RWPE2 (cell line): Measurements from ENCODE around the gene GKN2.
A peak's percentile ranks its signal among the peaks of the same experiment; 100 is the strongest.

Experiments
- ATAC-seq: fragments of 200-7000 bp; cut with Tn5 transposase; 3 replicates; pipeline ENCODE4 v1.9.1; 2021; ENCODE audit warnings: low read depth
- DNase-seq: peaks from one replicate; pipeline ENCODE4 v3.0.0-alpha.2; 2020; ENCODE audit warnings: low spot score
- H3K27ac ChIP-seq: fragments of 450-650 bp; 2 replicates; pipeline ENCODE4 v1.5.1; 2017; ENCODE audit warnings: mild to moderate bottlenecking; ENCODE audit not compliant: poor library complexity, severe bottlenecking
- H3K27me3 ChIP-seq: fragments of 250-450 bp; sonication (Bioruptor Pico); 2 replicates; pipeline ENCODE4 v1.5.1; 2021; ENCODE audit warnings: mild to moderate bottlenecking, moderate library complexity; ENCODE audit not compliant: insufficient read depth, poor library complexity, severe bottlenecking
- H3K36me3 ChIP-seq: fragments of 250-450 bp; sonication (Bioruptor Pico); 2 replicates; pipeline ENCODE4 v1.5.1; 2020; ENCODE audit warnings: low read depth, mild to moderate bottlenecking, moderate library complexity
- H3K4me1 ChIP-seq: fragments of 250-450 bp; sonication (Bioruptor Pico); 2 replicates; pipeline ENCODE4 v1.5.1; 2021; ENCODE audit warnings: mild to moderate bottlenecking, moderate library complexity; ENCODE audit not compliant: insufficient read depth, poor library complexity, severe bottlenecking
- H3K4me3 ChIP-seq: fragments of 250-450 bp; sonication (Bioruptor Pico); 2 replicates; pipeline ENCODE4 v1.5.1; 2021; ENCODE audit warnings: mild to moderate bottlenecking, moderate library complexity; ENCODE audit not compliant: severe bottlenecking
- H3K9me3 ChIP-seq: fragments of 250-450 bp; sonication (Bioruptor Pico); 2 replicates; pipeline ENCODE4 v1.5.1; 2021; ENCODE audit warnings: mild to moderate bottlenecking, moderate library complexity; ENCODE audit not compliant: severe bottlenecking
- CTCF ChIP-seq: fragments of 450-650 bp; IDR thresholded peaks from one replicate; pipeline ENCODE4 v1.5.1; 2017; ENCODE audit warnings: mild to moderate bottlenecking, moderate library complexity; ENCODE audit not compliant: poor library complexity, severe bottlenecking

GKN2 gene

GRCh38 chr2:68939962-68940361 is 12.7 kb downstream of the GKN2 start:
- TF ChIP-seq CTCF, result no peak
- ATAC-seq, result no peak
- Histone ChIP-seq H3K36me3 (no peaks in the 10 kb centered on the region), H3K27ac (no peak overlapping the region), H3K9me3 (no peaks in the 10 kb centered on the region), H3K4me3 (no peak overlapping the region), H3K4me1 (peaks cover 15% of the 10 kb centered on the region), H3K27me3 (no peaks in the 10 kb centered on the region)
- no peak for DNase-seq

- H3K4me1 ChIP-seq, result peaks cover 15% of the 10 kb centered on the region
- no peak for TF ChIP-seq CTCF
- H3K9me3 ChIP-seq, result no peaks in the 10 kb centered on the region
- no peak overlapping the region for H3K27ac ChIP-seq
- H3K4me3 ChIP-seq, result no peak overlapping the region
- ATAC-seq (no peak), DNase-seq (no peak)
- no peaks in the 10 kb centered on the region for H3K27me3 ChIP-seq
- H3K36me3 ChIP-seq, result no peaks in the 10 kb centered on the region
Observed at GRCh38 chr2:68938938-68939337, 13.8 kb downstream of the GKN2 start.

- Histone ChIP-seq H3K4me3 (no peak overlapping the region), H3K36me3 (no peaks in the 10 kb centered on the region), H3K9me3 (no peaks in the 10 kb centered on the region), H3K27ac (peak overlapping the region; percentile 53), H3K4me1 (peaks cover 15% of the 10 kb centered on the region), H3K27me3 (no peaks in the 10 kb centered on the region)
- DNase-seq (no peak), ATAC-seq (no peak)
- TF ChIP-seq CTCF, result no peak
Observed at GRCh38 chr2:68937346-68938055, 15.2 kb downstream of the GKN2 start.

- Histone ChIP-seq H3K27ac (peak overlapping the region; percentile 53), H3K4me1 (peaks cover 15% of the 10 kb centered on the region), H3K36me3 (no peaks in the 10 kb centered on the region), H3K9me3 (no peaks in the 10 kb centered on the region), H3K4me3 (no peak overlapping the region), H3K27me3 (no peaks in the 10 kb centered on the region)
- peak; percentile 20; the same call in 2 of the 3 replicates for ATAC-seq
- no peak for TF ChIP-seq CTCF
- DNase-seq, result no peak
Observed at GRCh38 chr2:68936889-68937288, 15.8 kb downstream of the GKN2 start.

GRCh38 chr2:68936427-68936826 is 16.3 kb downstream of the GKN2 start:
- Histone ChIP-seq H3K4me3 (no peak overlapping the region), H3K27ac (peak overlapping the region; percentile 53), H3K36me3 (no peaks in the 10 kb centered on the region), H3K9me3 (no peaks in the 10 kb centered on the region), H3K27me3 (no peaks in the 10 kb centered on the region), H3K4me1 (peaks cover 15% of the 10 kb centered on the region)
- peak; percentile 94 for ATAC-seq
- no peak for TF ChIP-seq CTCF
- DNase-seq, result peak; percentile 75
